ENCODE results near the gene SPARCL1. TPM values are rescaled to one million over a fixed set of nuclear protein-coding genes. Genes with fewer than 3 reads are reported as not detected.
A peak's percentile ranks its signal among the peaks of the same experiment; 100 is the strongest.

Gene SPARCL1
- total RNA-seq, 4 donors from 2014 or later, result 225 to 357 (median 273) TPM

- ATAC-seq, result no peak
Observed at GRCh38 chr4:87523307-87523706, 5.9 kb downstream of the SPARCL1 start.

GRCh38 chr4:87521757-87522374 lies 7.3 kb downstream of the SPARCL1 start:
- DNase-seq (no peak), ATAC-seq (peak; percentile 55 to 63)
- TF ChIP-seq POLR2A (IDR thresholded peaks at IDR 0.05), result no peak
- TF ChIP-seq CTCF (IDR thresholded peaks at IDR 0.05 in 4 of 5, conservative IDR thresholded peaks at IDR 0.05 in 1 of 5), result no peak
- Histone ChIP-seq H3K36me3 (no peaks in the 10 kb centered on the region), H3K4me3 (peak overlapping the region; percentile 1 to 54 (median 9)), H3K9me3 (no peaks in the 10 kb centered on the region), H3K27ac (peak overlapping the region; percentile 77 to 83 (median 80)), H3K27me3 (no peaks in the 10 kb centered on the region), H3K4me1 (peaks cover 23 to 31% of the 10 kb centered on the region in 2 donors)
- intact Hi-C loops (cut with DNase I; ENCODE audit: low total_unique reads), result no loop called here
- in situ Hi-C loops (cut with MboI; ENCODE audit: low sequenced_read_pairs in 4 of 4), result no loop called here

More at GRCh38 chr4:87523307-87523706, 5.9 kb downstream of the SPARCL1 start:
- H3K9me3 ChIP-seq, result no peaks in the 10 kb centered on the region
- H3K36me3 ChIP-seq, result no peaks in the 10 kb centered on the region
- no peak for TF ChIP-seq POLR2A (IDR thresholded peaks at IDR 0.05)
- TF ChIP-seq CTCF (IDR thresholded peaks at IDR 0.05 in 4 of 5, conservative IDR thresholded peaks at IDR 0.05 in 1 of 5), result no peak
- H3K4me1 ChIP-seq, result peaks cover 18 to 24% of the 10 kb centered on the region in 2 donors
- in situ Hi-C loops (cut with MboI; ENCODE audit: low sequenced_read_pairs in 4 of 4) (no loop called here), intact Hi-C loops (cut with DNase I; ENCODE audit: low total_unique reads) (no loop called here)
- H3K27me3 ChIP-seq, result no peaks in the 10 kb centered on the region
- peak overlapping the region; percentile 77 to 83 (median 80) for H3K27ac ChIP-seq
- H3K4me3 ChIP-seq, result peak overlapping the region in 3 of 4 donors; percentile 14 to 54 (median 18)
- DNase-seq, result no peak

GRCh38 chr4:87521319-87521718 lies 7.9 kb downstream of the SPARCL1 start:
- H3K4me3 ChIP-seq, result peak overlapping the region in 3 of 4 donors; percentile 15 to 30 (median 17)
- H3K4me1 ChIP-seq, result peaks cover 23 to 31% of the 10 kb centered on the region in 2 donors
- H3K27me3 ChIP-seq, result no peaks in the 10 kb centered on the region
- peak overlapping the region; percentile 77 to 83 (median 80) for H3K27ac ChIP-seq
- intact Hi-C loops (cut with DNase I; ENCODE audit: low total_unique reads), result no loop called here
- H3K36me3 ChIP-seq, result no peaks in the 10 kb centered on the region
- ATAC-seq (no peak), DNase-seq (no peak)
- TF ChIP-seq POLR2A (IDR thresholded peaks at IDR 0.05), result no peak
- no peak for TF ChIP-seq CTCF (IDR thresholded peaks at IDR 0.05 in 4 of 5, conservative IDR thresholded peaks at IDR 0.05 in 1 of 5)
- in situ Hi-C loops (cut with MboI; ENCODE audit: low sequenced_read_pairs in 4 of 4), result no loop called here
- H3K9me3 ChIP-seq, result no peaks in the 10 kb centered on the region

- H3K4me1 ChIP-seq, result peaks cover 23 to 35% of the 10 kb centered on the region in 2 donors
- H3K4me3 ChIP-seq, result no peak overlapping the region
- ATAC-seq (no peak), DNase-seq (no peak)
- peak overlapping the region; percentile 77 to 83 (median 80) for H3K27ac ChIP-seq
- no peaks in the 10 kb centered on the region for H3K36me3 ChIP-seq
- intact Hi-C loops (cut with DNase I; ENCODE audit: low total_unique reads) (no loop called here), in situ Hi-C loops (cut with MboI; ENCODE audit: low sequenced_read_pairs in 4 of 4) (no loop called here)
- H3K9me3 ChIP-seq, result no peaks in the 10 kb centered on the region
- TF ChIP-seq POLR2A (IDR thresholded peaks at IDR 0.05), result no peak
- no peak for TF ChIP-seq CTCF (IDR thresholded peaks at IDR 0.05 in 4 of 5, conservative IDR thresholded peaks at IDR 0.05 in 1 of 5)
- no peaks in the 10 kb centered on the region for H3K27me3 ChIP-seq
Observed at GRCh38 chr4:87517621-87518020, 11.6 kb downstream of the SPARCL1 start.
